ENCODE measurements around the gene PCNX3.
"Not testable (repeated sequence)": the region's sequence is repeated elsewhere in the genome, so short reads cannot be mapped to it uniquely, and the experiment has no call there.

PCNX3 gene

DNA sequence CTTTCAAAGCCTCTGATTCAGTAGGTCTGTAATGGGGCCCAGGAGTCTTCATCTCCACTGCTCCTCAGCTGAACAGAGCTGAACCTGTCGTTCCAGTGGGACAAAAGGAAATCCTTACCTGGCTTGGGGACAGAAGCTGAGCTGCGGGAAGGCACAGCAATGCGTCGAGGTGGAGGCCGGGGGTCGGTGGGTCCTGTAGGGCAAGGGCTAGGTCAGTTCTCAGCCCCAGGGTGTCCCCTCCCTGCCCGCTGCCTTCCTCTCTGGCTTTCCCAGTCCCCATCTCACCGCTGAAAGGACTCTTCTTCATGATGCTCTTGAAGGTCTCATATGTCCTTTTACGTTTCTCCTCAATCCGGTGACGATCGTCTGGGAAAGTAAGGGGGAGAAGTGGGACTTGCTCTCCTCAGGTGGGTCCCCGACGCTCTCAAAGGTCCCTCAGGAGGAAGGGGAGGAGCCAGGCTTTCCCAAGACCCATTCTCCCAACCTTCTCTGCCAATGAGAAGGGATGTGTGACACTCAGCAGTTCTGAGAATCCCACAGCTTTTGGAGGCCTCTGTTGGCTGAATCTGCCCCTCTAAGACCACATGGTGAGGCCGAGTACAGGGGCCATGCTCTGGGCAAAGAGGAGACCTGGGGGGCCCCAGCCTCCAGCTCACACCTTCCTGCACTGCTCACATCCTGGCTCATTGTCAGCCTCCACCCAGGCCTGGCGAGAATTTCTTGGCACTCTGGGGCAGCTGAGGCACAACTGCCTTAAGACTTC lies 40.2 kb downstream of the PCNX3 start:
- no peak for DNase-seq (ENCODE audit: low spot score)

GRCh38 chr11:65657426-65657825 lies 41.9 kb downstream of the PCNX3 start:
- DNase-seq (ENCODE audit: low spot score), result no peak

GRCh38 chr11:65658174-65659021 lies 42.8 kb downstream of the PCNX3 start:
- no peak for DNase-seq (ENCODE audit: low spot score)

GRCh38 chr11:65660038-65660437 lies 44.5 kb downstream of the PCNX3 start:
- DNase-seq (ENCODE audit: low spot score), result no peak

- DNase-seq (ENCODE audit: low spot score), result not testable (repeated sequence)
Measured at GRCh38 chr11:65660908-65661307, 45.3 kb downstream of the PCNX3 start.

DNA sequence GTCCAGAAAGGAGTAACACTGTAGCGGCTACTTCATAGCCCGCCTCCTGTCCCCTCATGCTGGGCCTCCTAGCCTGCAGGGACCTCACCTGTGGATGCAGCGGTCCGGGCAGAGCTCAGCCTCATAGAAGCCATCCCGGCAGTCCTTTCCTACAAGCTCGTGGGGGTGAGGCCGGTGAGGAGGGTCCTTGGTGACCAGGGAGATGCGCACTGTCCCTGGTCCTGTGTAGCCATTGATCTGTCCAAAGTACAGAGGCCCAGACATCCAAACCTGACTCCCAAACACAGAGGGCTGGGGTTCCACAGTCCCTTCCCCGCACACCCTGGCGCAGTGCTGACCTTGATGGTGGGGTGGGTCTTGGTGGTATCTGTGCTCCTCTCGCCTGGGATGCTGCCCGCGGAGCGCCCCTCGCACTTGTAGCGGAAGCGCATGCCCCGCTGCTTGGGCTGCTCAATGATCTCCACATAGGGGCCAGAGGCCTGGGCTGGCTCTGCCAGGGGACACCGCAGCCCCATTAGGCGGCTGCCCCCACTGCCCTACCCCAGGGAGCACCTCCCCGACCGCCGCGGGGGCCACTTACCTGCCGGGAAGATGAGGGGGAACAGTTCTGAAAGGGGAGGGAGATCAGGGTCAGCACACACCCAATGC lies 46.1 kb downstream of the PCNX3 start:
- no peak for DNase-seq (ENCODE audit: low spot score)

- no peak for DNase-seq (ENCODE audit: low spot score)
Measured at GRCh38 chr11:65662247-65662798, 46.7 kb downstream of the PCNX3 start.

GRCh38 chr11:65662799-65663638 lies 47.4 kb downstream of the PCNX3 start, which contains the start of gene RELA:
TSS of gene RELA (minus strand) at chr11:65662916. CDS start at chr11:65662832, 84 bp downstream.
- DNase-seq (ENCODE audit: low spot score), result peak; percentile 92

DNA sequence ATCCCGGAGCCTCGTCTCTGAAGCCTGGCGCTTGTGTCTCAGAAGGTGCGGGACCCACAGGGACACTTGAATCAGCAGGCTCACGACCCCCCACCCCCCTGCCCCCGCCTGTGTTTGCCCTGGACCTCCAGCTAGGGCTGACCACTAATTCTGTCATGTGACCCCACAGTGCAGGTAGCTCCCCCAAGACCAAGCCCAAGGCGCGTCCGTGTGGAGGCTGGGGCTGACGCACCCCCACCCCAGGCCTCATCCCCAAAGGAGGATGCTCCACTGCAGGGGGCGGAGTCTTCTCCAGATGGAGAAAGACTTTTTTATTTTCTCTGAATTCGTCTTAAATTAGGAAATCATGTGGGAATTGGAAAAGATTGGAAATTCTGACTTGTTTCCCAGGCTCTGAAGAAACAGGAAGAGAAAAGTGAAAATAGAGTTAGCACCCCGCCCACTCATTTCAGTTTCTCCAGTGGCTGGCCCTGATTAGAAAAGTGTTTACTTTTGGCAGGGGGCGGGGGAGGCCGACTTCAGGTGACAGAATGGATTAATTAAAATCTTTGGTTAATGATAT lies 48.1 kb downstream of the PCNX3 start:
- peak; percentile 52 for DNase-seq (ENCODE audit: low spot score)

GRCh38 chr11:65672180-65672860 lies 56.7 kb downstream of the PCNX3 start:
- DNase-seq (ENCODE audit: low spot score), result no peak

- DNase-seq (ENCODE audit: low spot score), result no peak
Measured at GRCh38 chr11:65672982-65673381, 57.4 kb downstream of the PCNX3 start.

DNA sequence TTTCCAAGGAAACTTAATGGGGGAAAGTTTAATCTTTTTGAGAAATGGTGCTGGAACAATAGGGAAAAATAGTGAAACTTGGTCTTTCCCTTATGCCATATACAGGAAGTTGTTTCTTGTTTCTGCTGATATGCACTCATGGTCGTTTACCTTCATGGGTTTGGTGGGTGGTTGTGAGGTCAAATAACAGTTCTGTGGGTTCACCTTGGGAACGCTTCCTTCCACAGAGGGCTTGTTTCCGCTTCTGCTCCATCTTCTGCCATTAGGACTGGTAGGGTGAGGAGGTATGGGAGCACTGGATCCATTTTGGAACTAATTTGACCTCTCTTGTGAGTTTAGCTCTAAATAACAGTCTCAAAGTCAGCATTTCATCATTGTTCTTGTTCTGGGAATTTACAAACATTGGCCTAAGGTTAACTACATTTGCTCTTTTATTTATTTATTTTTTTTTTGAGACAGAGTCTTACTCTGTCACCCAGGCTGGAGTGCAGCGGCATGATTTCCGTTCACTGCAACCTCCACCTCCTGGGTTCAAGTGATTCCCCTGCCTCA lies 64.7 kb downstream of the PCNX3 start:
- DNase-seq (ENCODE audit: low spot score), result no peak

DNA sequence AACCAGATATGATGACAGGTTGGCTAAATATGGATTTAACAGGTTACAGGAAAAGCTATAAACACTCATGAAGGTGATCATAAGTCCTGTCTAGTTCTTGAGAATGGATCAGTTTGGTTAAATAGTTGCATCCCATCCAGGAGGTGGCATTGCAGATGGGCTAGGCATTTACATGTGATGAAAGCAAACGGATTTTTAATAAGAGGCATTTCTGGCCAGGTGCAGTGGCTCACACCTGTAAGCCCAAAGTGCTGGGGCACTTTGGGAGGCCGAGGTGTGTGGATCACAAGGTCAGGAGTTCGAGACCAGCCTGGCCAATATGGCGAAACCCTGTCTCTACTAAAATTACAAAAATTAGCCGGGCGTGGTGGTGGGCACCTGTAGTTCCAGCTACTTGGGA lies 67.9 kb downstream of the PCNX3 start:
- DNase-seq (ENCODE audit: low spot score), result not testable (repeated sequence)

GRCh38 chr11:65685981-65686380 lies 70.4 kb downstream of the PCNX3 start:
- no peak for DNase-seq (ENCODE audit: low spot score)

All from NAMALWA (cell line).